Mucosa of rectum (tissue), 2 donors: ENCODE data around the gene TMBIM4.

Source experiments
- H3K27ac ChIP-seq, 2 donors: one replicate each; pipeline ENCODE4 v1.7.0; 2013; ENCODE audit warnings: inconsistent platforms in 2 of 2, low read depth in 2 of 2, low read length in 2 of 2
- H3K27me3 ChIP-seq, 2 donors: one replicate each; pipeline ENCODE4 v1.7.0; 2013; ENCODE audit warnings: low read length in 2 of 2; ENCODE audit not compliant: control insufficient read depth in 2 of 2, insufficient read depth in 2 of 2
- H3K36me3 ChIP-seq, 2 donors: one replicate each; pipeline ENCODE4 v1.7.0; 2013; ENCODE audit warnings: low read length in 2 of 2; ENCODE audit not compliant: control insufficient read depth in 2 of 2, insufficient read depth in 2 of 2
- H3K4me1 ChIP-seq, 2 donors: one replicate each; pipeline ENCODE4 v1.7.0; 2013; ENCODE audit warnings: low read length in 2 of 2, mild to moderate bottlenecking in 1 of 2; ENCODE audit not compliant: control insufficient read depth in 2 of 2, insufficient read depth in 2 of 2
- H3K4me3 ChIP-seq, 2 donors: one replicate each; pipeline ENCODE4 v1.7.0; 2013; ENCODE audit warnings: low read length in 2 of 2
- H3K9ac ChIP-seq, 2 donors: one replicate each; pipeline ENCODE4 v1.7.0; 2013; ENCODE audit warnings: low read length in 2 of 2, low read depth in 1 of 2, mild to moderate bottlenecking in 1 of 2
- H3K9me3 ChIP-seq, 2 donors: one replicate each; pipeline ENCODE4 v1.7.0; 2013; ENCODE audit warnings: low read length in 2 of 2; ENCODE audit not compliant: control insufficient read depth in 2 of 2
- donor health status: healthy.
- donor health status: Normal muscosa, but diverticular disease.

TMBIM4 gene

DNA sequence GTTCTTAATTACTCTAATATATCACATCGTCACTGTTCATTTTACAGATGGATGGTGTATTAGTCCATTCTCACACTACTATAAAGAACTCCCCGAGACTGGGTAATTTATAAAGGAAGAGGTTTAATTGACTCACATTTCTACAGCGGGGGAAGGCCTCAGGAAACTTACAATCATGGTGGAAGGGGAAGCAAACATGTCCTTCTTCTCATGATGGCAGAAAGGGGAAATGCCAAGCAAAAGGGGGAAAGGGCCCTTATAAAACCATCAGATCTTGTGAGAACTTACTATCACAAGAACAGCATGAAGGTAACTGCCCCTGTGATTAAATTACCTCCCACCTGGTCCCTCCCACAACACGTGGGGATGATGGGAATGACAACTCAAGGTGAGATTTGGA, 6.5 kb downstream of the TMBIM4 start:
- H3K36me3 ChIP-seq, result peaks cover 0 to 15% of the 10 kb centered on the region in 2 donors
- H3K4me3 ChIP-seq, result no peak overlapping the region
- no peak overlapping the region for H3K27ac ChIP-seq
- peaks cover 0 to 3% of the 10 kb centered on the region in 2 donors for H3K4me1 ChIP-seq
- no peaks in the 10 kb centered on the region for H3K9me3 ChIP-seq
- H3K9ac ChIP-seq, result no peak overlapping the region
- no peaks in the 10 kb centered on the region for H3K27me3 ChIP-seq

DNA sequence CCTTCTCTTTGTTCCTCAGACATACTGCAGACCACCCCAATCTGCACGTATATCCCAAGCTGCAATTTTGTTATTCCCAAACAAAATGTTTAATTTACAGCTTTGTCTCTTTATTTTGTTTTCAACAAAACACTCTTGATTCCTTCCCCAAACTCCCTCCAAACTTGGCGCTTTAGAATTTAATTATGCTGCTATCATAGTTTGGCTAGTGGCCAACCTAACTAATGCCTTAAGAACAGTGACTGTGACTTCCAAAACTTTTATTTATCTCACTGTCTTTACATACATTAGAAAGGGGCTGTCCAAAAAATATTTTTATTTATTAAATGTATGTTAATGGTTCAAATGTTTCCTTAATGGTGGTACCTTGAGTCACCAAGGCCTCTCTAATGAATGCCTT, 7.1 kb downstream of the TMBIM4 start:
- no peak overlapping the region for H3K4me3 ChIP-seq
- H3K27ac ChIP-seq, result no peak overlapping the region
- peaks cover 0 to 15% of the 10 kb centered on the region in 2 donors for H3K36me3 ChIP-seq
- no peaks in the 10 kb centered on the region for H3K4me1 ChIP-seq
- no peaks in the 10 kb centered on the region for H3K27me3 ChIP-seq
- H3K9ac ChIP-seq, result no peak overlapping the region
- H3K9me3 ChIP-seq, result no peaks in the 10 kb centered on the region

DNA sequence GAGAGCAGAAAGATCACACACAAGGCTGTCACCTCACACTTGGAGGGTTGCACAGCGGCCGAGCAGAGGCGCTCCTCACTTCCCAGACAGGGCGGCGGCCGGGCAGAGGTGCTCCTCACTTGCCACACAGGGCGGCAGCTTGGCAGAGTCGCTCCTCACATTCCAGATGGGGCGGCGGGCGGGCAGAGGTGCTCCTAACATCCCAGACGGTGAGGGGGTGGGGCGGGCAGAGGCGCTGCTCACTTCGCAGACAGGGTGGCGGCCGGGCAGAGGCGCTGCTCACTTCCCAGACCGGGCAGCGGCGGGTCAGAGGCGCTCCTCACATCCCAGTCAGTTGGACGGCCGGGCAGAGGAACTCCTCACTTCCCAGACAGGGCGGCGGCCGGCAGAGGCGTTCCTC, 9.1 kb downstream of the TMBIM4 start:
- no peak overlapping the region for H3K9ac ChIP-seq
- peaks cover 3 to 11% of the 10 kb centered on the region in 2 donors for H3K4me1 ChIP-seq
- no peaks in the 10 kb centered on the region for H3K9me3 ChIP-seq
- H3K4me3 ChIP-seq, result no peak overlapping the region
- no peaks in the 10 kb centered on the region for H3K27me3 ChIP-seq
- H3K36me3 ChIP-seq, result peaks cover 0 to 11% of the 10 kb centered on the region in 2 donors
- H3K27ac ChIP-seq, result no peak overlapping the region

DNA sequence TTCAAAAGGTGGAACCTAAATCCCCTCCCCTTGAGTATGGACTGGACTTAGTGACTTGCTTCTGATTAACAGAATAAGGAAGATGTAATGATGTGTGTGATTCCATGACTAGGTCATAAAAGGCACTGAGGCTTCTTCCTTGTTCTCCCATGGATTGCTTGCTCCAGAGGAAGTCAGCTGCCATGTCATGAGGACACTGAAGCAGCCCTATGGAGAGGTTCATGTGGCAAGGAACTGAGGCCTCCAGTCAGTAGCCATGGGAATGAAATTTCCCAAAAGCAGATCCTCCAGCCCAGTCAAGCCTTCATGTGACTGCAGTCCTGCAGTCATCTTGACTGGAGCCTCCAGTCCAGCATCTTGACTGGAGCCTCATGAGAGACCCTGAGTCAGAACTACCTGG, 10.7 kb downstream of the TMBIM4 start:
- H3K4me1 ChIP-seq, result peaks cover 6 to 11% of the 10 kb centered on the region in 2 donors
- peak overlapping the region in 1 of 2 donors; percentile 11 for H3K27ac ChIP-seq
- no peak overlapping the region for H3K4me3 ChIP-seq
- H3K36me3 ChIP-seq, result peaks cover 0 to 11% of the 10 kb centered on the region in 2 donors
- no peaks in the 10 kb centered on the region for H3K27me3 ChIP-seq
- H3K9me3 ChIP-seq, result no peaks in the 10 kb centered on the region
- no peak overlapping the region for H3K9ac ChIP-seq

DNA sequence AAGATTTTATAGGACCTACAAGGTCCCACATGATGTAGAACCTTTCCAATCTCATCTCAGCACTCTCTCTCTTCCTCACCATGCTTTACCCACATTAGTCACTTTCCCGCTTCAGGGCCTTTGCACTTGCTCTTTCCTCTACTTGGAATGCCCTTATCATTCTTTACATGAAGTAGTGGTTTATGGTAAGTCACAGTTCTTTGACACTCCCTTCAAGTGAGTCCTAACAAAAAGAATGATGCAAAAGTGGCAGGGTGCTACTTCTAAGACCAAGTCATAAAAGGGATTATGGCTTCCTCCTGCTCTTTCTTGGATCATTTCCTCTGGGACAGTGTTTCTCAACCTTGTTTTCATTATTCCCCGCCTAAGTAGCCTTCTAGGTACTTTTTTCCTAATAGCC, 13.1 kb downstream of the TMBIM4 start:
- Histone ChIP-seq H3K27ac (no peak overlapping the region), H3K4me1 (peaks cover 6 to 11% of the 10 kb centered on the region in 2 donors), H3K27me3 (no peaks in the 10 kb centered on the region)

DNA sequence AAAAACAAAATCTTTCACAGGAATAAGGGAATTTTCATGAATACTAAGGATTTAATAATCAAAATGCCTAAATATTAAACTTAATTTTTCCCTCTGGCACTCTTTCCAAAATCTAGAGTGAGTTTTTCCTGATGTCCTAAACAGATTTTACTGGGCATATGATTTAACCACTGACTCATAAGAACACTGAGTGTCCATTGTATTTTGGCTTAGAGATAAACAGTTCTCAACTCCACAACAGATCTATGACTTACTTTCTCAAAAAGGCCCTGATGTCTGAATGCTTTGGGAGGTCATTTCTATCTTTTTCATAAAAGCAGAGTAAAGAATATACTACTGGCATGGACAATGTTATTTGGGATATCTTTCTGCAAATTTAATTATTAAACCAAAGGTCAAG, 15.0 kb downstream of the TMBIM4 start:
- H3K4me3 ChIP-seq, result no peak overlapping the region
- H3K9me3 ChIP-seq, result no peaks in the 10 kb centered on the region
- no peak overlapping the region for H3K27ac ChIP-seq
- H3K9ac ChIP-seq, result no peak overlapping the region
- peaks cover 0 to 7% of the 10 kb centered on the region in 2 donors for H3K36me3 ChIP-seq
- H3K4me1 ChIP-seq, result peaks cover 6 to 11% of the 10 kb centered on the region in 2 donors
- H3K27me3 ChIP-seq, result no peaks in the 10 kb centered on the region

More for the DNA sequence above, 13.1 kb downstream of the TMBIM4 start:
- H3K9me3 ChIP-seq, result no peaks in the 10 kb centered on the region
- peaks cover 0 to 11% of the 10 kb centered on the region in 2 donors for H3K36me3 ChIP-seq
- no peak overlapping the region for H3K4me3 ChIP-seq
- no peak overlapping the region for H3K9ac ChIP-seq

DNA sequence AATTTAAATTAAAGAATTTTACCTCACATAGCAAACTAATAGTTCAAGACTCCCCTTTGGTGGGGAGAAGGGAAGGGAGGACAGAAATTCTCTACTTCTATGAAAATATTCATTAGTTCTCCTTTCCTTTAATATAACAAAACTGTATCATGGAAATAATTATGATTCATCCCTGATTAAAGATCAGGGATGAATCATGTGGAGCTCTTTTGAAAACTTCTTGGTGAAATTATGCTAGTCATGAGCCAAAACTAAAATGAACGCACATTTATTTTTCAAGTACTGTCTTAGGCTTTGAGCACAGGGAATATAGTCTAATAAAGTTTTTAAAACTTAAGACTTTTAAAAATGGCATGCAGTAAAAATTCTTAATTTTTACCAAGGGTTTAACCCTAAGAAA, 17.1 kb downstream of the TMBIM4 start:
- Histone ChIP-seq H3K27ac (no peak overlapping the region), H3K9me3 (no peaks in the 10 kb centered on the region), H3K36me3 (peaks cover 0 to 11% of the 10 kb centered on the region in 2 donors)

DNA sequence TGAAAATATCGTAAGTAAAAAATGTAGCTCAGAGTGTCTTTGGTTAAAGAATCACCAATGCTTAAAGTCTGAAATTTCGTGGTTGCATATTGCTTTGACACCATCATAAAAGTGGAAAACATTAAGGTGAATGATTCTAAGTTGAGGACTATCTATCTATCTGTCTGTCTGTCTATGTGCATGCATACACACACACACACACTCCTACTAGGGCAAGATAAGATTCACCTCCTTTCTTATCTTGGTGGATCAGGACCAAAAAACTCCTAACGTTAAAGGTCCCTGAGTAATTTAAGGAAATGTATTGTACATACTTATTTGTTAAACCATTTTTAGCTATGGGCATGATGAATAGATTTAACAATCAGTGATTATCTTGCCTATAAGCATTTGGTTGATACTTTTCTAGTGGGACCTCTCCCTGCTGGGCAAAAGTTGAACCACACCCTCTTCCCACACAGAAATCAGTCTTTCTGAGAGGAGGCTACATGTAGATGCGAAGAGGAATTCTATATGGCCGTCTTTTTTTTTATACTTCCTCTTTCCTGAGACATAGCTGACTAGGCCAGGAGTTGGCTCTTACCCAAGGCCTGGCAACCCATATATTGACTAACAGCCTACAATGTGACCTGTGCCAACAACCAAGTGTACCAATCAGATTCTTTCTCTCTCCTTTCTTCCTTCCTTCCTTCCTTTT, 19.9 kb downstream of the TMBIM4 start:
- peaks cover 3 to 17% of the 10 kb centered on the region in 2 donors for H3K36me3 ChIP-seq
- no peak overlapping the region for H3K9ac ChIP-seq
- H3K27me3 ChIP-seq, result no peaks in the 10 kb centered on the region
- H3K4me1 ChIP-seq, result no peaks in the 10 kb centered on the region
- no peaks in the 10 kb centered on the region for H3K9me3 ChIP-seq
- H3K4me3 ChIP-seq, result no peak overlapping the region
- H3K27ac ChIP-seq, result no peak overlapping the region

More for the DNA sequence above, 17.1 kb downstream of the TMBIM4 start:
- Histone ChIP-seq H3K4me1 (peaks cover 6 to 11% of the 10 kb centered on the region in 2 donors), H3K9ac (no peak overlapping the region), H3K27me3 (no peaks in the 10 kb centered on the region), H3K4me3 (no peak overlapping the region)

DNA sequence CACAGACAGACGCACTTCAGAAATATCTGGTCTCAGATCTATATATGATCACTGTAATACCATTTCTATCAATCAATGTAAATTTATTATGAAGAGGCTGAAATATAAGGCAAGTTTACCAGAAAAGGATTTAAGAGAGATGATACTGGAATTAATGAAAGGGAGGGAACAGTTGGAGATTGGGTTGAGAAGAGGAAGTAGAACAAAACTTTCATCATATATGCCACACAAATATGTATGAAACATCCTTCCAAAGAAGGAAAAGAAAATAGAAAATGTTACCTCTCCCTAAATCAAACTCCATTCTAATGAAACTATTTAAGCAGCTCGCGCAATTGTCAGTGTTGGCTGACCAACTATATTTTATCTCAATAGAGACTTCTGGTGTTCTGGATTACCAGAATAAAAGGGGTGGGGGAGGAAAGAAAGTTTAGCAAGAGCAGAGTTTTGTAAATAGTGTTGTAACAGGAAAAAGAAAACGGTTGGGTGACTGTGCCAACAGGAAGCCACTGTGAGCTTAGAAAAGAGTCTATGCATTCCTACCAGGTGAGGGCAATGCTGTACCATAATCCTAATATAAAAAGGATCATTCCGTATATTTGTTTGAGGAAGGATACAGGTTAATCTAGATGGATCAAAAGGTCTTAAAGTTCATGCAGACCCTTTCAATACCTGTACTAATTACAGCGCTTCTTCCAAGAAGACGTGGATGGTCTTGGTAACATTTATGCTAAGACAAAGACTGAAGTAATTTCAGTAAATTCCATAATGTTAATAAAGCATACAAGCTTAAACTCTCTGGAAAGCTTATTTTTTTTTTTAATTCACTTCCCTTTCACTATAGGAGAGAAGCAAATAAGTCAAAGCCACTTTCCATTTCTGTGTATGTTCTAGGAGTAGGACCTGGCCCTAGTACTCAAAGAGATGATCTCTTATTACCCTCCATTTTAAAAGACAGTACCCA, 24.7 kb downstream of the TMBIM4 start:
- H3K9ac ChIP-seq, result no peak overlapping the region
- H3K27ac ChIP-seq, result peak overlapping the region in 1 of 2 donors; percentile 53
- H3K9me3 ChIP-seq, result peaks cover 5 to 10% of the 10 kb centered on the region in 2 donors
- peaks cover 0 to 3% of the 10 kb centered on the region in 2 donors for H3K4me1 ChIP-seq
- H3K36me3 ChIP-seq, result peaks cover 28 to 49% of the 10 kb centered on the region in 2 donors
- H3K27me3 ChIP-seq, result no peaks in the 10 kb centered on the region
- no peak overlapping the region for H3K4me3 ChIP-seq

DNA sequence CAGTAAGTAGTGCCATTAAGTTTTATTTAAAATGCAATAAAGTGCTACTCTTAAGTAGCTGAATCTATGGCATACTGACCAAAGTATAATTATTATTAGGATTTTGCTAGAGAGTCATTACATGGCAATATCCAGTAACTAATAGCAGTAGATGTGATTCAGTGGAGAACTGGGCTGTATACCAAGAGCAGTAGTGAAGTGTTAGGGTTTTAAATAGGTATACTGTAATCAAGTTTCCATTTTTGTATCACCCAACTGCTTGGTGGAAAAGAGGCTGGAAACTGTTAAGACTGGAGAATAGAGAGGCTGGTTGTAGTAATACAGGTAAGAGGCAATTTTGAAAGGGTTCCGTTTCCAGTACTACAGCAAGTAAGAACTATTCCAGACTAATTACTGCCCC, 25.9 kb downstream of the TMBIM4 start:
- Histone ChIP-seq H3K36me3 (peaks cover 35 to 52% of the 10 kb centered on the region in 2 donors), H3K9ac (no peak overlapping the region), H3K4me1 (peaks cover 0 to 3% of the 10 kb centered on the region in 2 donors), H3K4me3 (no peak overlapping the region), H3K9me3 (peaks cover 5 to 10% of the 10 kb centered on the region in 2 donors), H3K27me3 (no peaks in the 10 kb centered on the region), H3K27ac (no peak overlapping the region)
